ENCODE data around the gene LTBP3.

Gene LTBP3

GRCh38 chr11:65535102-65535501 is 23.1 kb downstream of the LTBP3 start:
- DNase-seq, result no peak

- DNase-seq, result no peak
Observed at GRCh38 chr11:65532388-65533064, 25.6 kb downstream of the LTBP3 start.

- DNase-seq, result no peak
Observed at GRCh38 chr11:65530157-65530496, 28.0 kb downstream of the LTBP3 start.

GRCh38 chr11:65529475-65530156 is 28.5 kb downstream of the LTBP3 start:
- no peak for DNase-seq

GRCh38 chr11:65528819-65529350 is 29.3 kb downstream of the LTBP3 start:
- no peak for DNase-seq

GRCh38 chr11:65526744-65527143 is 31.4 kb downstream of the LTBP3 start:
- peak; percentile 29 for DNase-seq

- peak; percentile 31 for DNase-seq
Observed at GRCh38 chr11:65525546-65526480, 32.3 kb downstream of the LTBP3 start.

- peak; percentile 94 for DNase-seq
Observed at GRCh38 chr11:65524741-65525545, 33.2 kb downstream of the LTBP3 start, which contains the start of gene SCYL1. SCYL1 (plus strand) TSS chr11:65525083; CDS start chr11:65525154, 71 bp downstream.

- peak; percentile 58 for DNase-seq
Observed at GRCh38 chr11:65524014-65524740, 34.0 kb downstream of the LTBP3 start.

GRCh38 chr11:65523631-65523968 is 34.6 kb downstream of the LTBP3 start:
- DNase-seq, result peak; percentile 35

GRCh38 chr11:65522718-65523630 is 35.2 kb downstream of the LTBP3 start:
- DNase-seq, result peak; percentile 23

GRCh38 chr11:65521777-65522521 is 36.2 kb downstream of the LTBP3 start:
- peak; percentile 25 for DNase-seq

- peak; percentile 22 for DNase-seq
Observed at GRCh38 chr11:65518941-65519549, 39.1 kb downstream of the LTBP3 start.

- DNase-seq, result peak; percentile 15
Observed at GRCh38 chr11:65516135-65516968, 41.8 kb downstream of the LTBP3 start.

- peak; percentile 10 for DNase-seq
Observed at GRCh38 chr11:65512311-65512710, 45.8 kb downstream of the LTBP3 start.

GRCh38 chr11:65506772-65507505 is 51.2 kb downstream of the LTBP3 start:
- DNase-seq, result peak; percentile 77

GRCh38 chr11:65506290-65506771 is 51.8 kb downstream of the LTBP3 start:
- no peak for DNase-seq
